Measurements from ENCODE around the gene SLC6A20. TPM values are rescaled to one million over a fixed set of nuclear protein-coding genes. Genes with fewer than 3 reads are reported as not detected.
A peak's percentile ranks its signal among the peaks of the same experiment; 100 is the strongest.
"Not testable (repeated sequence)": the region's sequence is repeated elsewhere in the genome, so short reads cannot be mapped to it uniquely, and the experiment has no call there.

SLC6A20 gene
- total RNA-seq, 2 experiments from 2014 or later, result not detected

- ChIA-PET POLR2A (no interaction called here), CTCF (interaction anchor here (0.8 to 5.5 kb wide), 6 partner anchors 10 to 319 kb away, joined by 3 to 52 read pairs (median 4); no protein-coding TSS in a partner anchor)
- ATAC-seq (no peak), DNase-seq (no peak)
- Mint-ChIP-seq H3K27me3 (ENCODE audit: low read depth) (peaks cover 14% of the 10 kb centered on the region), H3K9me3 (ENCODE audit: insufficient read depth) (peaks cover 8% of the 10 kb centered on the region), H3K27ac (no peak overlapping the region), H3K4me1 (ENCODE audit: low read depth) (peaks cover 5% of the 10 kb centered on the region), H3K4me3 (no peak overlapping the region), H3K36me3 (ENCODE audit: low read depth) (no peaks in the 10 kb centered on the region)
Measured at GRCh38 chr3:45762647-45763302, 33.6 kb downstream of the SLC6A20 start.

- H3K27me3 Mint-ChIP-seq (ENCODE audit: low read depth), result peaks cover 10% of the 10 kb centered on the region
- H3K4me1 Mint-ChIP-seq (ENCODE audit: low read depth), result peaks cover 5% of the 10 kb centered on the region
- DNase-seq, result no peak
- H3K36me3 Mint-ChIP-seq (ENCODE audit: low read depth), result no peaks in the 10 kb centered on the region
- POLR2A ChIA-PET, result no interaction called here
- CTCF ChIA-PET, result interaction anchor here (0.7 to 5.5 kb wide), 9 partner anchors 19 to 320 kb away, joined by 3 to 52 read pairs (median 4); no protein-coding TSS in a partner anchor
- ATAC-seq, result no peak
- no peaks in the 10 kb centered on the region for H3K9me3 Mint-ChIP-seq (ENCODE audit: insufficient read depth)
- no peak overlapping the region for H3K27ac Mint-ChIP-seq
- no peak overlapping the region for H3K4me3 Mint-ChIP-seq
Measured at GRCh38 chr3:45761831-45762230, 34.5 kb downstream of the SLC6A20 start.

- POLR2A ChIA-PET, result no interaction called here
Measured at GRCh38 chr3:45760878-45761711, 35.2 kb downstream of the SLC6A20 start.

GRCh38 chr3:45759851-45760250 is 36.5 kb downstream of the SLC6A20 start:
- Mint-ChIP-seq H3K4me3 (no peak overlapping the region), H3K9me3 (ENCODE audit: insufficient read depth) (no peaks in the 10 kb centered on the region), H3K27ac (no peak overlapping the region), H3K36me3 (ENCODE audit: low read depth) (no peaks in the 10 kb centered on the region), H3K27me3 (ENCODE audit: low read depth) (peaks cover 4% of the 10 kb centered on the region), H3K4me1 (ENCODE audit: low read depth) (peaks cover 5% of the 10 kb centered on the region)
- CTCF ChIA-PET, result interaction anchor here (0.6 to 5.5 kb wide), 8 partner anchors 9 to 613 kb away, joined by 3 to 52 read pairs (median 6); no protein-coding TSS in a partner anchor
- ATAC-seq (no peak), DNase-seq (no peak)
- POLR2A ChIA-PET, result no interaction called here

More at GRCh38 chr3:45760878-45761711, 35.2 kb downstream of the SLC6A20 start:
- Mint-ChIP-seq H3K4me3 (no peak overlapping the region), H3K9me3 (ENCODE audit: insufficient read depth) (no peaks in the 10 kb centered on the region), H3K36me3 (ENCODE audit: low read depth) (no peaks in the 10 kb centered on the region), H3K27ac (no peak overlapping the region), H3K4me1 (ENCODE audit: low read depth) (peaks cover 5% of the 10 kb centered on the region), H3K27me3 (ENCODE audit: low read depth) (peaks cover 4% of the 10 kb centered on the region)
- DNase-seq (peak; percentile 61), ATAC-seq (peak; percentile 64)
- CTCF ChIA-PET, result interaction anchor here (0.6 to 5.5 kb wide), 13 partner anchors 18 to 321 kb away, joined by 3 to 52 read pairs (median 4); no protein-coding TSS in a partner anchor

GRCh38 chr3:45758871-45759270 is 37.5 kb downstream of the SLC6A20 start:
- ATAC-seq (no peak), DNase-seq (no peak)
- no peaks in the 10 kb centered on the region for H3K36me3 Mint-ChIP-seq (ENCODE audit: low read depth)
- ChIA-PET CTCF (interaction anchor here (0.7 to 5.5 kb wide), 2 partner anchors 170 to 319 kb away, joined by 3 to 39 read pairs; no protein-coding TSS in a partner anchor), POLR2A (no interaction called here)
- H3K9me3 Mint-ChIP-seq (ENCODE audit: insufficient read depth), result no peaks in the 10 kb centered on the region
- H3K27me3 Mint-ChIP-seq (ENCODE audit: low read depth), result peaks cover 2% of the 10 kb centered on the region
- no peak overlapping the region for H3K4me3 Mint-ChIP-seq
- H3K27ac Mint-ChIP-seq, result no peak overlapping the region
- H3K4me1 Mint-ChIP-seq (ENCODE audit: low read depth), result peaks cover 5% of the 10 kb centered on the region

- H3K4me3 Mint-ChIP-seq; H3K27ac Mint-ChIP-seq; CTCF ChIA-PET; ATAC-seq; DNase-seq; H3K36me3 Mint-ChIP-seq (ENCODE audit: low read depth); H3K9me3 Mint-ChIP-seq (ENCODE audit: insufficient read depth); POLR2A ChIA-PET; H3K27me3 Mint-ChIP-seq (ENCODE audit: low read depth); H3K4me1 Mint-ChIP-seq (ENCODE audit: low read depth): not testable (repeated sequence)
Measured at GRCh38 chr3:45757141-45757540, 39.2 kb downstream of the SLC6A20 start.

GRCh38 chr3:45756055-45756454 is 40.3 kb downstream of the SLC6A20 start:
- Mint-ChIP-seq H3K4me3 (no peak overlapping the region), H3K9me3 (ENCODE audit: insufficient read depth) (no peaks in the 10 kb centered on the region), H3K27me3 (ENCODE audit: low read depth) (peaks cover 2% of the 10 kb centered on the region), H3K4me1 (ENCODE audit: low read depth) (peaks cover 1% of the 10 kb centered on the region), H3K27ac (no peak overlapping the region), H3K36me3 (ENCODE audit: low read depth) (no peaks in the 10 kb centered on the region)
- ChIA-PET CTCF (interaction anchor here (0.6 kb wide), 1 partner anchor 245 kb away, joined by 4 read pairs; no protein-coding TSS in a partner anchor), POLR2A (no interaction called here)
- DNase-seq, result no peak
- ATAC-seq, result no peak

GRCh38 chr3:45754461-45754860 is 41.9 kb downstream of the SLC6A20 start:
- no peaks in the 10 kb centered on the region for H3K4me1 Mint-ChIP-seq (ENCODE audit: low read depth)
- ChIA-PET POLR2A (no interaction called here), CTCF (no interaction called here)
- DNase-seq, result peak; percentile 8
- H3K4me3 Mint-ChIP-seq, result no peak overlapping the region
- H3K36me3 Mint-ChIP-seq (ENCODE audit: low read depth), result no peaks in the 10 kb centered on the region
- no peaks in the 10 kb centered on the region for H3K9me3 Mint-ChIP-seq (ENCODE audit: insufficient read depth)
- no peak for ATAC-seq
- no peaks in the 10 kb centered on the region for H3K27me3 Mint-ChIP-seq (ENCODE audit: low read depth)
- no peak overlapping the region for H3K27ac Mint-ChIP-seq

- peaks cover 2% of the 10 kb centered on the region for H3K4me1 Mint-ChIP-seq (ENCODE audit: low read depth)
Measured at GRCh38 chr3:45753095-45753494, 43.2 kb downstream of the SLC6A20 start.

GRCh38 chr3:45751537-45752242 is 44.6 kb downstream of the SLC6A20 start:
- Mint-ChIP-seq H3K36me3 (ENCODE audit: low read depth) (peaks cover 17% of the 10 kb centered on the region), H3K9me3 (ENCODE audit: insufficient read depth) (no peaks in the 10 kb centered on the region), H3K4me3 (no peak overlapping the region), H3K27ac (no peak overlapping the region), H3K4me1 (ENCODE audit: low read depth) (peaks cover 2% of the 10 kb centered on the region), H3K27me3 (ENCODE audit: low read depth) (no peaks in the 10 kb centered on the region)
- no peak for DNase-seq
- ChIA-PET POLR2A (no interaction called here), CTCF (interaction anchor here (2.1 kb wide), 1 partner anchor 8 kb away, joined by 4 read pairs; no protein-coding TSS in a partner anchor)
- no peak for ATAC-seq

More at GRCh38 chr3:45753095-45753494, 43.2 kb downstream of the SLC6A20 start:
- Mint-ChIP-seq H3K27ac (no peak overlapping the region), H3K9me3 (ENCODE audit: insufficient read depth) (no peaks in the 10 kb centered on the region), H3K36me3 (ENCODE audit: low read depth) (peaks cover 6% of the 10 kb centered on the region), H3K27me3 (ENCODE audit: low read depth) (no peaks in the 10 kb centered on the region), H3K4me3 (no peak overlapping the region)
- ChIA-PET POLR2A (no interaction called here), CTCF (interaction anchor here (1.5 kb wide), 1 partner anchor 10 kb away, joined by 3 read pairs; no protein-coding TSS in a partner anchor)
- DNase-seq (no peak), ATAC-seq (no peak)

GRCh38 chr3:45749880-45750279 is 46.5 kb downstream of the SLC6A20 start:
- peaks cover 29% of the 10 kb centered on the region for H3K36me3 Mint-ChIP-seq (ENCODE audit: low read depth)
- H3K27ac Mint-ChIP-seq, result no peak overlapping the region
- H3K4me1 Mint-ChIP-seq (ENCODE audit: low read depth), result peaks cover 2% of the 10 kb centered on the region
- DNase-seq, result no peak
- no peaks in the 10 kb centered on the region for H3K9me3 Mint-ChIP-seq (ENCODE audit: insufficient read depth)
- no peak overlapping the region for H3K4me3 Mint-ChIP-seq
- no peaks in the 10 kb centered on the region for H3K27me3 Mint-ChIP-seq (ENCODE audit: low read depth)
- ATAC-seq, result no peak
- ChIA-PET CTCF (interaction anchor here (1.8 to 2.1 kb wide), 3 partner anchors 10 to 179 kb away, joined by 4 to 5 read pairs (median 4); no protein-coding TSS in a partner anchor), POLR2A (interaction anchor here (0.5 kb wide), 1 partner anchor 704 kb away, joined by 3 read pairs; no protein-coding TSS in a partner anchor)
